ENCODE results near the gene OR10A5. TPM values are rescaled to one million over a fixed set of nuclear protein-coding genes. Genes with fewer than 3 reads are reported as not detected.

The OR10A5 gene
- total RNA-seq, 2 experiments from 2014 or later, result not detected

GRCh38 chr11:6817694-6818093 is 27.8 kb upstream of the OR10A5 start:
- POLR2A ChIA-PET, result no interaction called here
- intact Hi-C loops (cut with micrococcal nuclease), result no loop called here

GRCh38 chr11:6818967-6819366 is 26.5 kb upstream of the OR10A5 start:
- ATAC-seq (no peak), DNase-seq (no peak)
- Mint-ChIP-seq H3K27ac (no peak overlapping the region), H3K36me3 (ENCODE audit: low read depth) (no peaks in the 10 kb centered on the region), H3K9me3 (no peaks in the 10 kb centered on the region), H3K4me3 (no peak overlapping the region), H3K4me1 (ENCODE audit: low read depth) (no peaks in the 10 kb centered on the region), H3K27me3 (peaks cover 7% of the 10 kb centered on the region)
- ChIA-PET POLR2A (no interaction called here), CTCF (interaction anchor here (0.6 kb wide), 1 partner anchor 45 kb away, joined by 3 read pairs; no protein-coding TSS in a partner anchor)
- TF ChIP-seq CTCF (IDR thresholded peaks at IDR 0.05), result no peak
- intact Hi-C loops (cut with micrococcal nuclease), result no loop called here

More at GRCh38 chr11:6817694-6818093, 27.8 kb upstream of the OR10A5 start:
- CTCF ChIA-PET, result interaction anchor here (0.7 kb wide), 1 partner anchor 625 kb away, joined by 4 read pairs; no protein-coding TSS in a partner anchor
- H3K4me1 Mint-ChIP-seq (ENCODE audit: low read depth), result no peaks in the 10 kb centered on the region
- no peak for DNase-seq
- H3K36me3 Mint-ChIP-seq (ENCODE audit: low read depth), result no peaks in the 10 kb centered on the region
- no peak overlapping the region for H3K27ac Mint-ChIP-seq
- ATAC-seq, result no peak
- peaks cover 8% of the 10 kb centered on the region for H3K27me3 Mint-ChIP-seq
- H3K9me3 Mint-ChIP-seq, result no peaks in the 10 kb centered on the region
- TF ChIP-seq CTCF (IDR thresholded peaks at IDR 0.05), result no peak
- H3K4me3 Mint-ChIP-seq, result no peak overlapping the region

- Mint-ChIP-seq H3K4me3 (no peak overlapping the region), H3K27ac (no peak overlapping the region), H3K36me3 (ENCODE audit: low read depth) (no peaks in the 10 kb centered on the region), H3K9me3 (no peaks in the 10 kb centered on the region), H3K27me3 (peaks cover 7% of the 10 kb centered on the region), H3K4me1 (ENCODE audit: low read depth) (no peaks in the 10 kb centered on the region)
- DNase-seq (no peak), ATAC-seq (no peak)
- CTCF ChIA-PET, result interaction anchor here (0.9 to 3.9 kb wide), 5 partner anchors 12 to 618 kb away, joined by 3 to 19 read pairs (median 5); partner anchors contain the start of gene OR10A2
- POLR2A ChIA-PET, result interaction anchor here (1.5 kb wide), 1 partner anchor 10 kb away, joined by 4 read pairs; no protein-coding TSS in a partner anchor
- TF ChIP-seq CTCF (IDR thresholded peaks at IDR 0.05), result no peak
- intact Hi-C loops (cut with micrococcal nuclease), result no loop called here
Measured at GRCh38 chr11:6824136-6824823, 21.2 kb upstream of the OR10A5 start.

- H3K27me3 Mint-ChIP-seq, result peaks cover 6% of the 10 kb centered on the region
- intact Hi-C loops (cut with micrococcal nuclease), result no loop called here
- POLR2A ChIA-PET, result interaction anchor here (1.5 kb wide), 1 partner anchor 9 kb away, joined by 4 read pairs; no protein-coding TSS in a partner anchor
- DNase-seq (no peak), ATAC-seq (no peak)
- no peak overlapping the region for H3K27ac Mint-ChIP-seq
- TF ChIP-seq CTCF (IDR thresholded peaks at IDR 0.05), result no peak
- H3K9me3 Mint-ChIP-seq, result no peaks in the 10 kb centered on the region
- H3K4me1 Mint-ChIP-seq (ENCODE audit: low read depth), result no peaks in the 10 kb centered on the region
- no peaks in the 10 kb centered on the region for H3K36me3 Mint-ChIP-seq (ENCODE audit: low read depth)
- CTCF ChIA-PET, result interaction anchor here (0.9 to 3.9 kb wide), 5 partner anchors 13 to 617 kb away, joined by 3 to 19 read pairs (median 5); partner anchors contain the start of gene OR10A2
- H3K4me3 Mint-ChIP-seq, result no peak overlapping the region
Measured at GRCh38 chr11:6825231-6825744, 20.2 kb upstream of the OR10A5 start.

DNA sequence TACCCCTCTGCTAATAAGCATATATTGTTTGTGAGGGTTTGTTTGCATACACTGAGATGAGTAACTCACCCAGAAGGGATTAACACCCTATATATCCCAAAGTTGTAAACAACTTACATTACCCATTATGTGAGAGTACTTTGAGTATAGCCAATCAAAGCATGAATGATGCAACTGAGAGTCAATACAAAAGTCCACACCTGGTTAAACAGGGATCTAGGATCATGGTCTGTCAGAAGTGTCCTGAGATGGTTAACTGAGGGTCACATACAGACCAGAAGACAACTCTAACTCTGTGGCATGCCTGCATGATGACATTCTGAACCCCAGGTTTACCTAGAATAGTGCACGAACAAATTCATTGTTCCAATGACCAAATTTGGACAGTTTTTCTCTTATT is 17.4 kb upstream of the OR10A5 start:
- ChIA-PET POLR2A (no interaction called here), CTCF (no interaction called here)
- Mint-ChIP-seq H3K36me3 (ENCODE audit: low read depth) (no peaks in the 10 kb centered on the region), H3K27ac (no peak overlapping the region), H3K4me1 (ENCODE audit: low read depth) (no peaks in the 10 kb centered on the region), H3K27me3 (peaks cover 2% of the 10 kb centered on the region), H3K9me3 (no peaks in the 10 kb centered on the region), H3K4me3 (no peak overlapping the region)
- ATAC-seq, result no peak
- DNase-seq, result no peak
- intact Hi-C loops (cut with micrococcal nuclease), result no loop called here
- TF ChIP-seq CTCF (IDR thresholded peaks at IDR 0.05), result no peak

Data from activated CD8-positive, alpha-beta T cell treated with anti-CD3 and anti-CD28 coated beads for 36 hours (primary cell).